HepG2 (cell line): ENCODE measurements around the gene SOX8. TPM values are rescaled to one million over a fixed set of nuclear protein-coding genes. Genes with fewer than 3 reads are reported as not detected.

Experiments used
- ATAC-seq: fragments of 200-7000 bp; cut with Tn5 transposase; 3 replicates; pipeline ENCODE4 v1.9.1; 2020; ENCODE audit warnings: mild to moderate bottlenecking, moderate library complexity
- BruUV-seq: library from RNA; stranded (reverse); fragments of 400-500 nt; replicated peaks from 2 replicates; lab custom pipeline; 2021; lab: Mats Ljungman, UMichigan
- CTCF ChIA-PET: fragments of 300-600 bp; formaldehyde crosslinking; extraction: SDS; loops from one replicate; lab custom pipeline; 2021; ENCODE audit warnings: low total read pairs, inconsistent platforms, low intra/inter-chr PET ratio; lab: Yijun Ruan, JAX
- POLR2A ChIA-PET: fragments of 350-600 bp; sonication (Branson Sonifier 250); formaldehyde crosslinking; loops from one replicate; lab custom pipeline; 2020; ENCODE audit warnings: antibody characterized with exemption, inconsistent platforms; lab: Yijun Ruan, JAX
- DNase-seq: peaks from one replicate; pipeline ENCODE4 v3.0.0-alpha.2; 2015; ENCODE audit warnings: low spot score
- FAIRE-seq: peaks from 3 replicates; lab custom pipeline; 2011; peaks lifted over from hg19 to GRCh38; lab: Jason Lieb, UNC
- H2AFZ ChIP-seq: one replicate; pipeline ENCODE4 v1.6.1; 2011; ENCODE audit warnings: low read length, inconsistent platforms
- H3K27ac ChIP-seq: fragments of 300-600 bp; 3 replicates; pipeline ENCODE4 v1.8.0; 2011; ENCODE audit warnings: mixed run types, mild to moderate bottlenecking, mixed read lengths, low read length, inconsistent platforms; ENCODE audit not compliant: insufficient read depth; ENCODE audit errors: extremely low read length
- H3K27me3 ChIP-seq, 2 experiments: fragments of 200-600 bp in 1 of 2; 2 replicates in 1 of 2; 3 replicates in 1 of 2; pipeline versions ENCODE4 v1.6.0 to v1.8.0; 2011; ENCODE audit warnings: low read length in 2 of 2, mild to moderate bottlenecking in 2 of 2, moderate library complexity in 2 of 2, inconsistent platforms in 1 of 2; ENCODE audit not compliant: insufficient read depth in 2 of 2, control insufficient read depth in 1 of 2
- H3K36me3 ChIP-seq, 2 experiments: fragments of 200-600 bp in 1 of 2; replicated peaks in 1 of 2; 2 replicates in 1 of 2; 3 replicates in 1 of 2; pipeline versions ENCODE4 v1.5.1 to v1.8.0; 2011; ENCODE audit warnings: low read length in 2 of 2, inconsistent platforms in 1 of 2; ENCODE audit not compliant: insufficient read depth in 2 of 2, control insufficient read depth in 1 of 2
- H3K4me1 ChIP-seq: 2 replicates; pipeline ENCODE4 v1.5.1; 2012; ENCODE audit warnings: low read length, inconsistent platforms; ENCODE audit not compliant: insufficient read depth
- H3K4me2 ChIP-seq: 2 replicates; pipeline ENCODE4 v1.6.0; 2011; ENCODE audit warnings: low read depth, low read length, inconsistent platforms
- H3K4me3 ChIP-seq, 3 experiments: fragments of 200-600 bp in 1 of 3; sonication (generic), shearing (Covaris generic) in 1 of 3; replicated peaks in 1 of 3; 2 replicates each; pipeline ENCODE4 v1.5.1; 2011 to 2016; ENCODE audit warnings: low read length in 3 of 3, inconsistent platforms in 2 of 3, low read depth in 2 of 3, mild to moderate bottlenecking in 2 of 3, control low read depth in 1 of 3, mixed read lengths in 1 of 3; ENCODE audit not compliant: insufficient read depth in 1 of 3
- H3K79me2 ChIP-seq: one replicate; pipeline ENCODE4 v1.6.1; 2011; ENCODE audit warnings: low read length, inconsistent platforms; ENCODE audit not compliant: insufficient read depth
- H3K9ac ChIP-seq: 2 replicates; pipeline ENCODE4 v1.6.0; 2011; ENCODE audit warnings: mild to moderate bottlenecking, low read depth, low read length, inconsistent platforms; ENCODE audit not compliant: insufficient read depth
- H3K9me3 ChIP-seq: 2 replicates; pipeline ENCODE4 v1.5.1; 2012; ENCODE audit warnings: mild to moderate bottlenecking, low read length
- H4K20me1 ChIP-seq: 2 replicates; pipeline ENCODE4 v1.6.0; 2011; ENCODE audit warnings: inconsistent platforms, mild to moderate bottlenecking, low read length, moderate library complexity; ENCODE audit not compliant: insufficient read depth
- EZH2 ChIP-seq: conservative IDR thresholded peaks from 2 replicates; pipeline ENCODE4 v1.6.1; 2012; ENCODE audit warnings: mild to moderate bottlenecking, low read depth, low read length, moderate library complexity
- HINFP ChIP-seq: sonication (generic); formaldehyde crosslinking; IDR thresholded peaks from 2 replicates; pipeline ENCODE4 v1.4.0; 2020; ENCODE audit warnings: low read depth, mild to moderate bottlenecking, missing genetic modification reagents
- HOXA5 ChIP-seq: sonication (generic); formaldehyde crosslinking; IDR thresholded peaks from 2 replicates; pipeline ENCODE4 v1.4.0; 2020; ENCODE audit warnings: missing genetic modification reagents
- KAT8 ChIP-seq: IDR thresholded peaks from 2 replicates; pipeline ENCODE4 v1.6.1; 2016; ENCODE audit warnings: missing genetic modification reagents, missing compliant biosample characterization
- NR2C2 ChIP-seq: sonication (generic); formaldehyde crosslinking; IDR thresholded peaks from 2 replicates; pipeline ENCODE4 v1.4.0; 2020; ENCODE audit warnings: missing genetic modification reagents, mild to moderate bottlenecking, moderate library complexity, borderline replicate concordance
- PHF21A ChIP-seq: sonication (generic); formaldehyde crosslinking; IDR thresholded peaks from 2 replicates; pipeline ENCODE4 v1.5.0; 2020; ENCODE audit warnings: mild to moderate bottlenecking, missing genetic modification reagents
- ZNF256 ChIP-seq: sonication (generic); formaldehyde crosslinking; conservative IDR thresholded peaks from 2 replicates; pipeline ENCODE4 v1.4.0; 2020; ENCODE audit warnings: missing genetic modification reagents
- ZNF430 ChIP-seq: sonication (generic); formaldehyde crosslinking; IDR thresholded peaks from 2 replicates; pipeline ENCODE4 v1.9.0; 2021; ENCODE audit warnings: mild to moderate bottlenecking, missing genetic modification reagents
- ZNF530 ChIP-seq: sonication (generic); formaldehyde crosslinking; IDR thresholded peaks from 2 replicates; pipeline ENCODE4 v1.5.0; 2020; ENCODE audit warnings: low read depth, mild to moderate bottlenecking, missing genetic modification reagents
- ZNF597 ChIP-seq: sonication (generic); formaldehyde crosslinking; IDR thresholded peaks from 2 replicates; pipeline ENCODE4 v1.5.0; 2020; ENCODE audit warnings: missing genetic modification reagents
- ZNF773 ChIP-seq: sonication (generic); formaldehyde crosslinking; IDR thresholded peaks from 2 replicates; pipeline ENCODE4 v1.4.0; 2020; ENCODE audit warnings: missing genetic modification reagents, borderline replicate concordance
- WGBS: methylation state at CpG from one replicate; pipeline ENCODE4 v1.1.6; 2017; ENCODE audit warnings: low lambda C conversion rate; 5-methylcytosine and 5-hydroxymethylcytosine counted together
- in situ Hi-C: cut with HindIII; loops from 2 replicates; pipeline ENCODE4 v1.10.0; 2017; ENCODE audit warnings: low pct_unique_long_range_greater_than_20kb; ENCODE audit not compliant: extremely low pct_ligation_motif_present
- intact Hi-C: fragments of 100-400 bp; cut with micrococcal nuclease; formaldehyde crosslinking; loops from one replicate; pipeline ENCODE4 v1.10.0; 2022; ENCODE audit not compliant: unreplicated experiment
- polyA plus RNA-seq, 8 experiments: library from polyadenylated mRNA; depleted of rRNA in 3 of 8; stranded (reverse) in 7 of 8; unstranded in 1 of 8; fragments of >200 nt; fragmentation: Illumina TruSeq in 4 of 8; extraction: Trizol in 4 of 8; gene quantifications; 2 replicates each; pipeline versions ENCODE4 v1.2.1 to v1.2.3, GENCODE V29; 2011 to 2016; ENCODE audit warnings: low read depth in 4 of 8, missing spikeins in 1 of 8, mixed read lengths in 1 of 8; ENCODE audit not compliant: insufficient read depth in 1 of 8
- total RNA-seq, 5 experiments: library from RNA; depleted of rRNA; stranded (reverse); fragments of >200 nt; fragmentation: Illumina TruSeq; extraction: Trizol; gene quantifications; 2 replicates each; pipeline ENCODE4 v1.2.3, GENCODE V29; 2016; ENCODE audit warnings: low read depth in 1 of 5

SOX8 gene
- total and polyA plus RNA-seq, 2 of the 13 experiments (the other 11 are each of a cell fraction or from before 2014, with no cell fraction given) = 0.20 to 0.28 TPM

- ChIA-PET POLR2A (no interaction called here), CTCF (no interaction called here)
- Histone ChIP-seq H3K4me1 (no peaks in the 10 kb centered on the region), H3K4me2 (no peak overlapping the region), H3K36me3 (no peaks in the 10 kb centered on the region), H4K20me1 (no peaks in the 10 kb centered on the region), H3K4me3 (no peak overlapping the region), H3K9me3 (no peaks in the 10 kb centered on the region), H3K79me2 (no peaks in the 10 kb centered on the region), H3K27ac (no peak overlapping the region), H3K9ac (no peak overlapping the region), H3K27me3 (peaks cover 23 to 88% of the 10 kb centered on the region in 2 experiments), H2AFZ (no peak overlapping the region)
- no TSS peak for BruUV-seq
- ATAC-seq = no peak
- TF ChIP-seq HINFP (CRISPR knock-in tag) (no peak), ZNF597 (no peak), PHF21A (CRISPR knock-in tag) (no peak), ZNF430 (no peak), EZH2 (0 out of 2 replicates have a peak, but pooled peaks have one; percentile 21)
- intact Hi-C loops (no loop called here), in situ Hi-C loops (no loop called here)
- DNase-seq = no peak
- WGBS = 40% methylated on average over 1 of the region's 27 CpGs
- no peak for FAIRE-seq
These were observed 40.1 kb downstream of the SOX8 start for GRCh38 chr16:1021553-1022160.

- no peaks in the 10 kb centered on the region for H3K9me3 ChIP-seq
- in situ Hi-C loops = no loop called here
- no TSS peak for BruUV-seq
- no peak overlapping the region for H3K4me3 ChIP-seq
- H3K27ac ChIP-seq = no peak overlapping the region
- ChIA-PET CTCF (no interaction called here), POLR2A (no interaction called here)
- no peak overlapping the region for H3K4me2 ChIP-seq
- H3K27me3 ChIP-seq = peaks cover 25 to 92% of the 10 kb centered on the region in 2 experiments
- WGBS = 76% methylated on average over 8 of the region's 24 CpGs
- H3K4me1 ChIP-seq = no peaks in the 10 kb centered on the region
- DNase-seq (no peak), FAIRE-seq (no peak), ATAC-seq (no peak)
- no peaks in the 10 kb centered on the region for H3K36me3 ChIP-seq
- H3K79me2 ChIP-seq = no peaks in the 10 kb centered on the region
- TF ChIP-seq HOXA5 (CRISPR knock-in tag) (no peak), KAT8 (CRISPR knock-in tag) (no peak), NR2C2 (no peak), ZNF530 (CRISPR knock-in tag) (no peak), ZNF773 (CRISPR knock-in tag) (no peak), ZNF256 (no peak)
- H3K9ac ChIP-seq = no peak overlapping the region
- no peaks in the 10 kb centered on the region for H4K20me1 ChIP-seq
- H2AFZ ChIP-seq = no peak overlapping the region
- intact Hi-C loops = no loop called here
These were observed 40.9 kb downstream of the SOX8 start for GRCh38 chr16:1022466-1022865.
